Keratinocyte (primary cell): Measurements from ENCODE around the gene WDFY2. TPM values are rescaled to one million over a fixed set of nuclear protein-coding genes. Genes with fewer than 3 reads are reported as not detected.

Experiments
- DNase-seq: peaks from one replicate; pipeline ENCODE4 v3.0.0-alpha.2; 2011; ENCODE audit warnings: low read depth, missing footprints, low spot score
- FAIRE-seq: peaks from 2 replicates; lab custom pipeline; 2011; peaks lifted over from hg19 to GRCh38; lab: Jason Lieb, UNC
- H2AFZ ChIP-seq: 2 replicates; pipeline ENCODE4 v1.6.0; 2012; ENCODE audit warnings: low read length, control low read depth, inconsistent platforms; ENCODE audit not compliant: control insufficient read depth
- H3K27ac ChIP-seq: 2 replicates; pipeline ENCODE4 v1.5.1; 2011; ENCODE audit warnings: low read length; ENCODE audit not compliant: control insufficient read depth, insufficient read depth
- H3K27me3 ChIP-seq: 3 replicates; pipeline ENCODE4 v1.6.0; 2011; ENCODE audit warnings: low read length; ENCODE audit not compliant: control insufficient read depth, insufficient read depth; ENCODE audit errors: extremely low read depth
- H3K36me3 ChIP-seq, 2 experiments: 2 replicates in 1 of 2; 3 replicates in 1 of 2; pipeline ENCODE4 v1.5.1; 2011; ENCODE audit warnings: low read length in 2 of 2, mild to moderate bottlenecking in 1 of 2; ENCODE audit not compliant: control insufficient read depth in 2 of 2, insufficient read depth in 2 of 2; ENCODE audit errors: extremely low read depth in 1 of 2
- H3K4me1 ChIP-seq: 3 replicates; pipeline ENCODE4 v1.5.1; 2011; ENCODE audit warnings: low read length; ENCODE audit not compliant: control insufficient read depth, insufficient read depth; ENCODE audit errors: extremely low read depth
- H3K4me2 ChIP-seq: 3 replicates; pipeline ENCODE4 v1.6.0; 2011; ENCODE audit warnings: low read depth, low read length; ENCODE audit not compliant: control insufficient read depth, insufficient read depth; ENCODE audit errors: extremely low read depth
- H3K4me3 ChIP-seq, 3 experiments: fragments of 200-600 bp in 1 of 3; sonication (generic) in 1 of 3; 2 replicates in 2 of 3; 3 replicates in 1 of 3; pipeline ENCODE4 v1.5.1; 2011 to 2016; ENCODE audit warnings: low read length in 3 of 3, mild to moderate bottlenecking in 3 of 3, control low read depth in 2 of 3, inconsistent platforms in 1 of 3, low read depth in 1 of 3, mixed read lengths in 1 of 3, mixed run types in 1 of 3, moderate library complexity in 1 of 3; ENCODE audit not compliant: control insufficient read depth in 2 of 3, insufficient read depth in 2 of 3; ENCODE audit errors: extremely low read depth in 1 of 3
- H3K79me2 ChIP-seq: 2 replicates; pipeline ENCODE4 v1.6.0; 2012; ENCODE audit warnings: low read length; ENCODE audit not compliant: control insufficient read depth, insufficient read depth
- H3K9ac ChIP-seq: 3 replicates; pipeline ENCODE4 v1.6.0; 2011; ENCODE audit warnings: low read length; ENCODE audit not compliant: control insufficient read depth, insufficient read depth; ENCODE audit errors: extremely low read depth
- H3K9me1 ChIP-seq: 3 replicates; pipeline ENCODE4 v1.6.0; 2011; ENCODE audit warnings: low read length; ENCODE audit not compliant: control insufficient read depth, insufficient read depth; ENCODE audit errors: extremely low read depth
- H3K9me3 ChIP-seq: 2 replicates; pipeline ENCODE4 v1.5.1; 2012; ENCODE audit warnings: low read depth, low read length; ENCODE audit not compliant: control insufficient read depth
- H4K20me1 ChIP-seq: 3 replicates; pipeline ENCODE4 v1.6.0; 2011; ENCODE audit warnings: low read length; ENCODE audit not compliant: control insufficient read depth, insufficient read depth; ENCODE audit errors: extremely low read depth
- EZH2 ChIP-seq: IDR thresholded peaks from one replicate; pipeline ENCODE4 v1.6.1; 2012; ENCODE audit warnings: inconsistent platforms, mild to moderate bottlenecking, low read length, moderate library complexity
- dilution Hi-C: fragments of 300-500 bp; cut with MboI; formaldehyde crosslinking; loops from one replicate; pipeline ENCODE4 v1.7.0; 2020; ENCODE audit warnings: low sequenced_read_pairs; ENCODE audit not compliant: extremely low pct_ligation_motif_present
- polyA plus RNA-seq, 5 experiments: library from polyadenylated mRNA; depleted of rRNA in 3 of 5; stranded (reverse) in 3 of 5; stranded (forward) in 1 of 5; unstranded in 1 of 5; fragments of >200 nt; gene quantifications; 1 replicate in 1 of 5; 2 replicates in 3 of 5; 3 replicates in 1 of 5; pipeline versions ENCODE4 v1.2.1 to v1.2.3, GENCODE V29; 2011 to 2012; ENCODE audit warnings: missing spikeins in 2 of 5, low read depth in 1 of 5, low replicate concordance in 1 of 5
- TF ChIP-seq, protein P1 (sequence below), 3 experiments: IDR thresholded peaks in 1 of 3; conservative IDR thresholded peaks in 1 of 3; optimal IDR thresholded peaks in 1 of 3; 2 replicates in 2 of 3; 3 replicates in 1 of 3; pipeline versions ENCODE3 to v1.5.1; 2011; ENCODE audit warnings: low read length in 3 of 3, mild to moderate bottlenecking in 3 of 3, moderate library complexity in 2 of 3, control low read depth in 1 of 3, inconsistent platforms in 1 of 3; ENCODE audit not compliant: insufficient read depth in 2 of 3; ENCODE audit errors: extremely low read depth in 1 of 3

Gene WDFY2
- polyA plus RNA-seq, 1 donor (not counting 4 experiments of a cell fraction or from before 2014, with no cell fraction given): 18.6 TPM

GRCh38 chr13:51713807-51714206, 129.5 kb downstream of the WDFY2 start:
- TF ChIP-seq, protein P1, sequence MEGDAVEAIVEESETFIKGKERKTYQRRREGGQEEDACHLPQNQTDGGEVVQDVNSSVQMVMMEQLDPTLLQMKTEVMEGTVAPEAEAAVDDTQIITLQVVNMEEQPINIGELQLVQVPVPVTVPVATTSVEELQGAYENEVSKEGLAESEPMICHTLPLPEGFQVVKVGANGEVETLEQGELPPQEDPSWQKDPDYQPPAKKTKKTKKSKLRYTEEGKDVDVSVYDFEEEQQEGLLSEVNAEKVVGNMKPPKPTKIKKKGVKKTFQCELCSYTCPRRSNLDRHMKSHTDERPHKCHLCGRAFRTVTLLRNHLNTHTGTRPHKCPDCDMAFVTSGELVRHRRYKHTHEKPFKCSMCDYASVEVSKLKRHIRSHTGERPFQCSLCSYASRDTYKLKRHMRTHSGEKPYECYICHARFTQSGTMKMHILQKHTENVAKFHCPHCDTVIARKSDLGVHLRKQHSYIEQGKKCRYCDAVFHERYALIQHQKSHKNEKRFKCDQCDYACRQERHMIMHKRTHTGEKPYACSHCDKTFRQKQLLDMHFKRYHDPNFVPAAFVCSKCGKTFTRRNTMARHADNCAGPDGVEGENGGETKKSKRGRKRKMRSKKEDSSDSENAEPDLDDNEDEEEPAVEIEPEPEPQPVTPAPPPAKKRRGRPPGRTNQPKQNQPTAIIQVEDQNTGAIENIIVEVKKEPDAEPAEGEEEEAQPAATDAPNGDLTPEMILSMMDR (optimal IDR thresholded peaks at IDR 0.05 in 1 of 3, IDR thresholded peaks at IDR 0.05 in 1 of 3, conservative IDR thresholded peaks at IDR 0.05 in 1 of 3; ENCODE audit: extremely low read depth in 1 of 3, insufficient read depth in 2 of 3, low read length in 3 of 3): no peak
- TF ChIP-seq EZH2: no peak
- H3K4me2 ChIP-seq: no peak overlapping the region
- H3K9me1 ChIP-seq: no peaks in the 10 kb centered on the region
- no peak for FAIRE-seq
- no peaks in the 10 kb centered on the region for H3K27me3 ChIP-seq
- H3K9ac ChIP-seq: no peak overlapping the region
- peak overlapping the region; percentile 79 for H3K27ac ChIP-seq
- H3K4me3 ChIP-seq: no peak overlapping the region
- H3K36me3 ChIP-seq: peaks cover 0 to 4% of the 10 kb centered on the region in 2 experiments
- peaks cover 9% of the 10 kb centered on the region for H3K79me2 ChIP-seq
- no peak overlapping the region for H2AFZ ChIP-seq
- DNase-seq: no peak
- peaks cover 27% of the 10 kb centered on the region for H3K4me1 ChIP-seq
- H3K9me3 ChIP-seq: no peaks in the 10 kb centered on the region
- no peaks in the 10 kb centered on the region for H4K20me1 ChIP-seq
- dilution Hi-C loops: no loop called here

- Histone ChIP-seq H3K27me3 (no peaks in the 10 kb centered on the region), H3K4me1 (peaks cover 27% of the 10 kb centered on the region), H3K9me3 (no peaks in the 10 kb centered on the region), H3K27ac (peak overlapping the region; percentile 79), H3K36me3 (peaks cover 0 to 8% of the 10 kb centered on the region in 2 experiments), H2AFZ (no peak overlapping the region), H3K4me3 (no peak overlapping the region), H3K4me2 (peak overlapping the region; percentile 31), H3K79me2 (peaks cover 12% of the 10 kb centered on the region), H4K20me1 (no peaks in the 10 kb centered on the region), H3K9ac (peak overlapping the region; percentile 55), H3K9me1 (no peaks in the 10 kb centered on the region)
- FAIRE-seq: peak; percentile 88
- TF ChIP-seq, protein P1 (optimal IDR thresholded peaks at IDR 0.05 in 1 of 3, IDR thresholded peaks at IDR 0.05 in 1 of 3, conservative IDR thresholded peaks at IDR 0.05 in 1 of 3; ENCODE audit: extremely low read depth in 1 of 3, insufficient read depth in 2 of 3, low read length in 3 of 3): no peak
- no peak for TF ChIP-seq EZH2
- peak; percentile 83 for DNase-seq
- dilution Hi-C loops: no loop called here
Measured at GRCh38 chr13:51714663-51715168, 130.5 kb downstream of the WDFY2 start.
